C4-2B (cell line): ENCODE data around the gene SSX2IP.

Experiments
- H3K27ac ChIP-seq: fragments of 450-650 bp; 2 replicates; pipeline ENCODE4 v1.5.1; 2017
- CTCF ChIP-seq: fragments of 450-650 bp; conservative IDR thresholded peaks from 2 replicates; pipeline ENCODE4 v1.5.1; 2017; ENCODE audit warnings: mild to moderate bottlenecking
- ZFX ChIP-seq: fragments of 450-650 bp; IDR thresholded peaks from 2 replicates; pipeline ENCODE4 v1.6.1; 2017

SSX2IP gene

GRCh38 chr1:84674021-84674420, 16.2 kb downstream of the SSX2IP start:
- no peak overlapping the region for H3K27ac ChIP-seq

GRCh38 chr1:84672080-84672854, 18.0 kb downstream of the SSX2IP start:
- no peak overlapping the region for H3K27ac ChIP-seq
- TF ChIP-seq ZFX (no peak), CTCF (no peak)

More at GRCh38 chr1:84674021-84674420, 16.2 kb downstream of the SSX2IP start:
- TF ChIP-seq ZFX (no peak), CTCF (no peak)

- TF ChIP-seq CTCF (no peak), ZFX (no peak)
- no peak overlapping the region for H3K27ac ChIP-seq
These were observed 20.4 kb downstream of the SSX2IP start for GRCh38 chr1:84669831-84670230.

GRCh38 chr1:84668185-84668584, 22.1 kb downstream of the SSX2IP start:
- TF ChIP-seq CTCF (peak; percentile 14), ZFX (no peak)
- H3K27ac ChIP-seq = no peak overlapping the region

- no peak overlapping the region for H3K27ac ChIP-seq
These were observed 24.5 kb downstream of the SSX2IP start for GRCh38 chr1:84665703-84666317.

GRCh38 chr1:84653130-84653677, 37.1 kb downstream of the SSX2IP start:
- H3K27ac ChIP-seq = no peak overlapping the region
- TF ChIP-seq ZFX (no peak), CTCF (peak; percentile 13)

More at GRCh38 chr1:84665703-84666317, 24.5 kb downstream of the SSX2IP start:
- TF ChIP-seq ZFX = no peak
- TF ChIP-seq CTCF = no peak

- no peak overlapping the region for H3K27ac ChIP-seq
These were observed 45.8 kb downstream of the SSX2IP start for GRCh38 chr1:84644472-84644871.

More at GRCh38 chr1:84644472-84644871, 45.8 kb downstream of the SSX2IP start:
- TF ChIP-seq ZFX (no peak), CTCF (no peak; the same call in 1 of the 2 replicates)
